HG03571 (cell line): ENCODE data around the gene EGFL7.
A peak's percentile ranks its signal among the peaks of the same experiment; 100 is the strongest.

ENCODE experiments used
- ATAC-seq: cut with Tn5 transposase; IDR thresholded peaks from one replicate; pipeline ENCODE4 v1.9.1; 2021; ENCODE audit not compliant: unreplicated experiment

The EGFL7 gene

DNA sequence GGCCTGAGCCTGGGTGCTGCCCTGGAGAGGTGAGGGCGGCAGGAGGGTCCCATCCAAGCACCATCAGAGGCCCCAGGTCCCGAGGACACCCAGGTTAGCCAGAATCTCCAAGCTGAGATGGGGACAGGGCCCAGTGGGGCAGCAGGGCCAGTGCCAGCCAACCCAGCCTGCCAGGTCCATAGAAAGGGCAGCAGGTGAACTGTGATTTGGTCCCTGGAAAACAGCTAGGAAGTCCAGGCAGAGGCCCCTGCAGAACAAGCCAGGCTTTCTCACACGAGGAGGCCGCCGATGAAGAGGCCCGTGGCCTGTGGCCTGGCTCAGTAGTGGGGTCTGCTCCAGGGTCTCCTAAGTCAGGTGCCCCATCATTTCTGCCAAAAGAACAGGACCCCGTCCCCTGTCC lies 22.5 kb downstream of the EGFL7 start:
- ATAC-seq: no peak

DNA sequence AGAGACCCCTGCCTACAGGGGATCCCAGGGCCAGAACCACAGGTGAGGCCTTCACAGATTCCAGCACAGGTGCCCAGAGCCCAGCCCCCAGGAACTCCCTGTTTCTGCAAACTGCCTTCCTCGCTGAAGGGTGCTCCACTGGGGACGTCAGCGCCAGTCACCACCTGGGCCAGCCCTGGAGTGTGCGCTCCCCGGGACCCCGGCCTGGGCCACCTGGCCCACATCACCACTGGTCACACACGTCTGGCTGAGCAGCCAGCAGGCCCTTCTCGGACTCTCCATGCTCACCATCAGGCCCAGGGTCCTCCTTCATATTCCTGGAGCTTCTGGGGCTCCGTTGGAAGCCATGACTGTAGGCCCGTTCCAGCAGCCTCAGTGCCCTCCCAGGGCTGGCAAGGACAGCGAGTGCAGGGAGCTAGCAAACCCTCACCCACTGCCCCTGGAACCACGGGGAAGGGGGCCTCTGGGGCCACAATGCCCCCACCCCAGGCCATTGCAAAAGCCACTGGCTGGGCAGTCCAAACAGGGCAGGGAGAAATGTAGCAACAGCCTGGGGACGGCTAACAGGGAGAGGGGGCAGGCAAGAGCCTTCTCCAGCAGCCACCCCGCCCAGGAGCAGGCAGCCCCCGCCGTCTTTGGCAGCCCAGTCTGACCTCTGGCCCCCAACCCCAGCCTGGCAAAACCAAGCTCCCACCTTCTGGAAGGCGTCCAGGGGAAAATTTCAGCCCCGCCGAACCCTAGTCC lies 23.2 kb downstream of the EGFL7 start:
- ATAC-seq: no peak

DNA sequence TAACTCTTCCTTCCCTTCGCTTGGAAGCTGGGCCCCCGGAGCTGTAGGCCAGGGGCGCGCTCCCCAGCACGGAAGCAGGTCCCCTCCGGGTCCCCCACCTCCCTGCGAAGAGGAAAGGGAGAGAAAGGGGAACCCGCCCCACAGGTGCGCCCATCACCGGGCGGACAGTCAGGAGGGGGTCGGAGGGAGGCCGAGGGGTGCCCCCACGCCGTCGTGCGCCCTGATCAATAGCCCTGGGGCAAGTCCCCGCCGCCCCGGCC lies 23.7 kb downstream of the EGFL7 start:
- ATAC-seq: no peak

DNA sequence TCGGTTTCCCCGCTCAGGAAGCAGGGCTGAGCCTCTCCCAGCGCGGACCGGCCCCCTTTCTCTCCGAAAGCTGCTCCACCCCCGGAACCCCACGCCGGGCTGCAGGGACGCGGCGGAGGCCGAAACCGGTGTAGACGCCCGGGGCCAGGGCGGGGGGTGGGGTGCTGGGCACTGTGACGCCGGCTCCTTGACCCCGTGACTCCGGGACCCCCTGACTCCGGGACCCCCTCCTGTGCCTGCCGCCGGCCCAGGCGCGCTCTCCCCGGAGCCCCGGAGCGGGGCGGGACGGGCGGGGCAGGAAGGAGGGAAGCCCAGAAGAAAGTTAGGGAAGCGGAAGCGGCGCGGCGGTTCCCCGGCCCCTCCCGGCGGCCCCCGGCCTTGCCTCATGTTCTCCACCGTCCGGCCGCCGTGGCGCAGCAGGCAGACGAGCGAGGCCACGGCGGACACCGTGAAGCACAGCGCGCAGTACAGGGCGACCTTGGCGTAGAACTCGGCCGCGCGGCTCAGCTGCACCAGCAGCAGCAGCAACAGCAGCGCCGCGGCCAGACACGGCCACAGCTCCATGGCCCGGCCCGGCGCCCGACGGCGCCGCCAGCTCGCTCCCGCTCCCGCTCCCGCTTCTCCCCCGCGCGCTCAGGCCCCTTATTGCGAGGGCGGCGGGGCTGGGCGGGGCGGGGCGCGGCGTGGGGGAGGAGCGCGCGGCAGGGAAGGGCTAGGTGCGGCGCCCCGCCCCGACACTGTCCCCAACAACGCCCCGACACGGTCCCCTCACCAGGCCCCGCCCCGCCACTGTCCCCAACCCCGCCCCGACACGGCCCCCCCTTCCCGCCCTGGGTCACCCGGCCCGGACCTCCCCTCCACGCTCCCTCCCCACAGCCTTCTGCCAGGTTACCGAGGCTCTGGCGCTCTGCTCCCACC lies 24.3 kb downstream of the EGFL7 start, which contains the start of gene AGPAT2:
TSS of gene AGPAT2 (minus strand) at position 664 of the 918 bp plus-strand sequence. CDS start at position 564, 100 bp downstream.
- ATAC-seq: peak; percentile 47

DNA sequence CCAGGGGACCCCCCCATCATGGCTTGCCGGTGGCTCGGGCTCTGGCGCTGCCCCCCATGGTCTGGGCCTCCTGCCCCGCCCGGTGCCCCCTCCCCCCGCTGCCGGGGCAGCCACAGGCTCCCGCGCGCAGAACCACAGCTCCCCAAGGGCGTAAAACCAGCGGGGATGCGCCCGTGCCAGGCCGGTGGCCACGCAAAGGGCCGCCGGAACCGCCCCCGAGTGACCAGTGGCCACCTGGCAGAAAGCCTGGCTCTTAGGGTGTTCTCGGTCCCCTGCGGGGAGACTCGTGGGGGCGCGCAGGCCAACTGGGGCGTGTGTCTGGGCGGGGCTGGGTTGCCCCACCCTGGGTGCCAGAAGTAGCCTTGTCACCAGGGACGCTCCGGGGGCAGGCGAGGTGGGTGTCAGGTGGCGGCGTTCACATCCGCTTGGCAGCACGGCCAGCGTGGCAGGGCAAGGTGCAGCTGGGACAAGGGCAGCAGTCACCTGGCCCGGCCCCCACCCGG lies 25.1 kb downstream of the EGFL7 start:
- no peak for ATAC-seq

DNA sequence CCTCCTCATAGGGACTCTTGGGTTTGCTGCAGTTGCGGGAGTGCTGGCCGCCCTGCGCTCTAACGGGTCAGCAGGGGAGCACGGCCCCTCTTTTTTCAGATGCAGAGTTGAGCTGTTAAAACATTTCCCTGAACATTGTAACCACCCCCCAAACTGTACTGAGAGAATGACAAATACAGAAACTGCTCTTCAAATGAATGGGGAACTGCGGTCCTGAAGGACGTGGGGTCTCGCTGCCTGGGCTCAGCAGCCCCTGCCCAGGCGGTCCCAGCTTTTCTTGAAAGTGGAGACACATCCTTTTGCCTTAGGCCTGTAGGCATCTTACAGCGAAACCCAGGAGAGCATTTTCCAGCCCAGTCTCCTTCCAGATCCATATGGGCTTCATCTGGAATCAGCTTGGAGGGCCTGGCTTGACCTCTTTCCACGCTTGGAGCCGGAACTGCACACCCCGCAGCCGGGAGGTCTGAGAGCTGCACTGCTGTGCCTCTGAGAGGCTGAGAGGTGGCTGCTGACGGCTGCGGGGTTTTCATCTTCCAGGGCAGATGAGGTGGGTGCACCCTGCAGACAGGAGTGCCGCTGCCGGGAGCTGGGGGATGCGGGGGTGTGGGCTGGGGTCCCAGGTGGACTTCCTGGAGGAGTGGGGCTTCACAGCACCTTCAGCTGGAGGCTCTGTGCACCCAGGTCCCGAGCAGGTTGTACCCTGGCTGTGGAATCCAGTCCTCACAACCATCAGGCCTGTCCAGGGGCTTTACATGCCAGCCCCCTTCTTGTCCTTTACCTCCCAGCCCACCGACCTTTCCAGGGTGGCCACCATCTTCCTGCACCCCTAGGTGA lies 25.8 kb downstream of the EGFL7 start:
- no peak for ATAC-seq

DNA sequence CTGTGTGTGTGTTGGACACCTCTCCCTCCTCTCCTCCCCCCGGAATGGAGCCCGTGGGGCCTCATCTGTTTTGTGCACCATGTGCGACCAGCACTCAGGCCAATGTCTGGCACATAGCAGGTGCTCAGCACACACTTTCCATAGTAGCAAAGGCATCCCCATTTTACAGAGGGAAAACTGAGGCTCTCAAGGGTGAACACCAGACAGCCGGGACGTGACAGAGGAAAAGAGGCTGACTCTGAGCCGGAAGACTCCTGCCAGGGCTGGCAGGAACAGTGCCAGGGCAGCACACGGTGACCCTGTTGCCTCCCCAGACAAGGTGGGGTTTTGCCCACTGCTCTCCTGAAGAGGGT lies 26.4 kb downstream of the EGFL7 start:
- no peak for ATAC-seq

DNA sequence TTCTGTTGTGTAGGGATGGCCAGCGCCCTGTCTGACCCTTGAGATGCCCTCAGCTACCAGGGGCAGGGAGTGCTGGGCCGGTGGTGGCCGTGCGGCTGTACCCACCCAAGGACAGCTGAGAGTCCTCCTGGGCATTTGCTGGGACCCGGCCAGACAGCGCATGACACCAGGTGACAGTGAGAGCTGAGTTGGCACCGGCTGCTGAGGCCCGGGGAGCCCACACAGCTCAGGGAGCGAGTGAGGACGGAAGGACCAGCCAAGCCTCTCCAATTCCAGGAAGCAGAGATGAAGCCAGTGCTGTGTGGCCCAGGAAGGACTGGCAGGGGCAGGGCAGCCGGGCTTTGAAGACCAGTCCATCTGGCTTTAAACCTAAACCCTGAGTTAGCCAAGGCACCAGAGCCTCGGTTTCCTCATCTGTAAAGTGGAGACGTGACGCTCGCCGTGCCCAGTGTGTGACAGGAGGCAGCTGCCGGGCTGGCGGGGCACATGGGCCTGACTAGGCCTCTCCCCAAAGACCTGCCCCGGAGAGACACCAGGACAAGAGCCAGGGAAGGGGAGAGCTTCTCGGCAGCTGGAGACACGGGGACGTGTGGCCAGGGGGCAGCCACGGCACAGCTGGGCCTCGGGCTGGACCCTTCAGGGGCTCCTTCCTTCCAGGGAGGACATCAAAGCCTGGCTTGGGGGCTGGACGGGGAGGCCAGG lies 27.5 kb downstream of the EGFL7 start:
- no peak for ATAC-seq

DNA sequence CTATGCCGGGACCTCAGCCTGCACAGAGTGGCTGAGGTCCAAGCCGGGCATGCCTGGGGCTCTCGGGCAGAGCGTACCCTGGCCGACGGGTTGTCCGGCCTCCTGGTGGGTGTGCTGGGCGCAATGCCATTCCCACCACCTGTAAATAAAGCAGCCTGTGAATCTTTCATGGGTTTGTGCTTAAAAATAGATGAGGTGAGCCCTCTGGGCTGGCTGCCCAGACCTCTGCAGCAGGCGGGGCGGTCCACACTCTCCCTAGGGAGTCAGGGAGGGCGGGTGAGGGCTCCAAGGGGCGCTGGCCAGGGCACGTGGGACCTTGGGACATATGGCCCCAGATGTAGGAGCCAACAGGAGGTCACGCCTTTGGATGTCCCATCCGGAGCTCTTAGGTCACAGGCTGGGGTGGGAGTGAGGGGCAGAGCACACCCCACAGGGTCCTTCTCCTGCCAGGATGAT lies 28.1 kb downstream of the EGFL7 start:
- ATAC-seq: no peak

DNA sequence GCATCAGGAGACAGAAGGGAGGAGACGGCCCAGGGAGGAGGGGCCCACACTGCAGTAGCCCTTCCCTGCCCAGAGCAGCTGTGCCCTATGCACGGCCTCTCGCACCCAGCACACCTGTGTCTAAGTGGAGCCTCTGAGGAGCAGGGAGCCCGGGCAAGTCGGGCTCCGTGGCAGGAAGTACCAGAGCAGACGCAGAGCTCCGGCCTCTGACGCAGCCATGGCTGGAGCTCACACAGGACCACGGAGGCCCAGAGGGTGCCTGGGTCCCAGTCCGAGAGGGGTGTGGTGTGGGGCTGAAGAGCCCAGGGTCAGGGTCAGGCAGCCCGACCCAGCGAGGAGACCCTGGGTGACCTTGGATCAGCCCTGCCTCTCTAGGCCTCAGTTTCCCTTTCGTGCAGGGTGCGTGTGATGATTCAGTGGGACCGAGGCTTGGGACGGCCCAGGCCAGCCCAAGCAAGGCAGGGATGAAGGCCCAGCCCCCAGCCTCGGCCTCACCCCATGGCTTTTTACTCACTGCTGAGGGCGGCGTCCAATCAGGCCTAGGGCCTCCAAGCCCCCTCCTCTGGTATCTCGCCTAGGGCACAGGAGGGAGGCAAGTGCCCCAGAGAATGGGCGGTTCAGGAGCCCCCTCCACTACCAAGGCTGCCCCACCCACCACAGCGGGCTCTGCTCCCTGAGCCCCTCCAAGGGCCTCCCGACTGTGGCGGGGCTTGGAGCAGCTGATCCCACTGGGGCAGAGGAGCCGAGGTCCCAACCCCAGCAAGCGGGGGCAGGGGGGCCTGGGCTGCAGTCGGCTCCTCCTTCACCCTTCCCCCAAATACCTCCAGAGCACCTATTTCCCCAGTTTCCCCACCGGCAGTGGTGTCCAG lies 28.8 kb downstream of the EGFL7 start:
- ATAC-seq: no peak

DNA sequence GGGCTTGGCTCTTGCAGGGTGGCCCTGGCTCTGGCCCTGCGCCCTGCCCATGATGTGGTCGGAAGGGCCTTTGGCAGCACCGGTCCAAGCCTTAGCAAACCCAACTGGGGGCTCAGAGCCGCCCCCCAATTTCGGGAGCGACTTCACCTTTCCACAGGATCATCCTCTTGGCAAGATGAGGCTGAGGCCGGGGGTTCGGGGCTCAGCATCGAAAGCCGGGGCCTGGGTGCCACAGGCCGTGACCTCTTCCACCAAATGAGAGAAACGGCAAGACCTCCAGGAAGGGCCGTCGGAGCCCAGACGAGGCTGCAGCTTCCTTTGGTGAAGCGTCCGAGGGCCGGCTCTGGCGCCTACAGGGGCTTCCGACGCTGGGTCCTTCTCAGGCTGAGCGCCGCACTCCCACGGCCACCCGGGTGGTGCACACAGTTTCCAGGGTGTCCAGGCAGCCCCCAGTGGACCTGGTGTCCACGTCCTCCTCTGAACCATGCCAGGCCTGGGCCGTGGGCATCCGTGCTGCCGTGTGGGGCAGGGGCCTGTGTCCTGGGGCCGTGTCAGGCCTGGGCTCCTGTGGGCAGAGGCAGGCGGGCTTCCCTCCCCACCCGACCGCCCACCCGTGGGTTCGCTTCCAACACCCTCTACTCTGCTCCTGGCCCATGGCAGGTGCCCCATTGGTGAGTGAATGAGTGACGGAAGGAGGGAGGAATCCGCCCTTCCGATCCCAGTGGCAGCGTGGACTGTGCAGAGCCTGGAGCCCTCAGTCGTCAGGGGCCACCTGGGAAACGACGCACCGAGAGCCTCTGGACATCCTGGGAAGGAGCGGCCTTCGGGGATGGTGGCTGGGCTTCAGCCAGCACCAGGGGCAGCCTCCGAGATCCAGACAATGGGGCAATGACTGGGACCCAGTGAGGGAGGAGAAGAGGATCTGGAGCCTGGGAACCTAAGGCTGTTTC lies 29.7 kb downstream of the EGFL7 start:
- ATAC-seq: no peak

DNA sequence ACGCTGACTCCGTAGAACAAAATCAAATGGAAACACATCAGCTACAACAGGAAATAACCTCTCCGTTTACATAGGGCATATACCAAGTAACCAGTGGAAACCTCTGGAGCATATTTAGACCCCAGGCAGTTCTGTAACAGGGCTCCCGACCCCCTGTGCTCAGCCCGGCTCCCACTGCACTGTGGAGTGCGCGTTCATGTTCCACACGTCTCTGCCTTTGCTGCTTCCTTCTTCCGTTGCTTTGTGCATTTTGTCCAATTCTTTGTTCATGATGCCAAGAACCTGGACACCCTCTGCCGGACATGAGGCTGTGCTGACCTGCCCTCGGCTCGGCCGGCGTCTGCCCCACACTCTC lies 30.4 kb downstream of the EGFL7 start:
- no peak for ATAC-seq

DNA sequence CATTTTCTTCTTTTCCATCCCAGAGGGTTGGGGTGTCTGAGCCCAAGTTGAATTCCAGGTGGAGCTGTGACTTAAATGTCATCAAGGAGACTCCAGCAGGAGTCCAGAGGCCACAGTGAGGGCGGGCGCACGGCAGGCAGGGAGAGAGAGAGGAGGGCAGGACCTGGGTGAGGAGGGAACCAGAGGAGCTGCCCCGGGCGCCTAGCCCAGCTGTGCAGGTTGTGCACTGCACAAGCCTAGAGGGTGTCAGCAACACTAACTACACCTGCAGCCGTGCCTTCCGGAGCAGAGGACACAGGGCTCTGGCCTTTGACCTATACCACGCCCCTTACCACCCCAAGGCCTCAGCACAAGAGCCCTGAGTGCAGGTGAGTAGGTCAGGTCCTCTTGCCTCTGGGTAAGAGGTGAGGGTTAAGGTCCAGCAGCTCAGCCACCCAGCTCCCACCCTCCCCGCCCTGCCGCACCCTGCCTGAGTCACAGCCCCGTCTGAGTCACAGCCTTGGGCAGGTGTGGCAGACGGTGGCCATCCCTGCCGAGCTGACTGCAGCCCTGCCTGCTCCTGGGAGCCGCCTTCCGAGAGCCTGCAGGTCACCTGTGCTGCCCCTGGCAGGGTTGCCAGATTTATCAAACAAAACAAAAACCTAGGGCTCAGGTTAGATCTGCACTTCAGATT lies 30.9 kb downstream of the EGFL7 start:
- no peak for ATAC-seq

DNA sequence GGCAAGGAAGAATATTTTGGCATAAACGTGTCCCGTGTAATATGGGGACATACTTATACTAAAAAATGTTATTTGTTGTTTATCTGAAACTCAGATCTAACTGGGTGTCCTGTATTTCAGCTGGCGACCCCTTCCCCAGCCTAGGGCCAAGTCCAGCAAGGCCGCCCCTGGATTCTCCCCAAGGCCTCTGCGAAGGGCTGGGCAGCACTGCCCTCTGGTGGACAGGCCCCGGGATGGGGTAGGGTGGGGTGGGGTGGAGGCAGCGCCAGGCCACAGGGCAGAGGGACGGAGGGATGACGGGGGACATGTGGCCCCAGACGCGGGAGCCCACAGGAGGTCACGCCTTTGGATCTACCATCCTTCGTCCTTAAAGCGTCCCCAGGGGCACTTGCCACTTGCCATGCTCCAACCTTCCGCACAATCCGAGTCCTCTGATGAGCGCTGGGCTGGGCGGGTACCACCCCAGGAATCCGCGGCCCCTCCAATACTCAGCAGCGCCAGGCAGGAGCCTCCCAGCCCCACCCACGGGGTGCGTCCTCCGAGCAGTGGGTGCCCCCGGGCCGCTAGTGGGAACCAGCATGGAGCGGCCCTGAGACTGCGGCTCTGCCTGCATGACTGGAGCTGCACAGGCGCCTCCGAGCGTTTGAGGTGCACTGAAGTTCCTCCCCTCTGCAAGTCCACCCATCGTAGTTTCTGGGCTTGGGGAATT lies 31.6 kb downstream of the EGFL7 start:
- no peak for ATAC-seq

DNA sequence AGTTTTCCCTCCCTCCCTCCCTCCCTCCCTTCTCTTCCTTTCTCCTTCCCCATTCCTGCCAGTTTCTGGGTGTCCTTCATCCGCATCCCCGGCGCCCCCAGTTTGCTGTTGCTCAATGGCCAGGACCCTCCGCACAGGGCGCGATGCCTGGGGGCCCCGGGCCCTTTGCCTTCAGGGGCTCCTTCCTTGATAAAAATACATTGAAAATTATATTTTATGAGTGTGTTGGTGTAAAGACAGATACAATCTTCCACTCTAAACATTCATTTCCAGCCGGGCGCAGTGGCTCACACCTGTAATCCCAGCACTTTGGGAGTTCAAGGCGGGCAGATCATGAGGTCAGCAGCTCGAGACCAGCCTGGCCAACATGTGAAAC lies 32.1 kb downstream of the EGFL7 start:
- ATAC-seq: no peak

DNA sequence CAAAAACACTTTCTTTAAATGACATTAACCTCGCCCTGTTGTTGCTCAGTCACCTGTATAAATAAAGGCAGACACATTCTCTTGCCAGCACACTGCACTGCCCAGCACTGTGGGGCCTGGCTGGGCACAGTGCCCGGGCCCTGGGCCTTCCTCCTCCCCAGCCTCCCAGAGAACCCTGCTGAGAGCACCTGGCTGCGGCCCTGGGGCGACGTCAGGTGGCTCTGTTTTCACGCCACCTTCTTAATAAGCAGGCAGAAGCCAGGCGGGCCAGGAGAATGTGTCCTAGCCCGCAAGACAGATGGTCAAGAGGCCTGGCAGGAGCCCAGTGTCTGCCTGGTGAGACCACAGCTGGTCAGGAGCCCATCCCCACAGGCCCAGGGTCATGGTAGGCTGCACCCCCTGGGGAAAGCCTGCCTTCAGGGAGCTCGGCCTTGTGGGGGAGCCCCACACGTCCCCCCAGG lies 32.7 kb downstream of the EGFL7 start:
- ATAC-seq: no peak

DNA sequence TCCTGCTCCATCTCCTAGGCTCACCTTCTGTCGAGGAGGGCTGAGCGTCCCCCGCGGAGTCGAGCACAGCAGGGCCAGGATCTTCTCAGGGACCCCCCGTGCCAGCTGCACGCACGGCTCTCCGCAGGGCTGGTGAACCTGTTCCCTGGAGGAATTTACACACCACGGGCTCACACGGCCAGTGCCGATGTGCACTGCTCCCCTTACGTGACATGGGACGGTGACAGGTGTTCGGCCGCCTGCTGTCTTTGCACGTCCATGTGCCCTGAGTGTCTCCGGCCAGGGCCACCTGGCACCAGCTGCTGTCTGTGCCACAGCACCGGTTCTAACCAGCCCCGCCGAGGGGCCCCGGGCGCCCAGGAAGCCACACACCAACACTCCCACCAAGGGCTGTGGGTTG lies 33.2 kb downstream of the EGFL7 start:
- no peak for ATAC-seq

DNA sequence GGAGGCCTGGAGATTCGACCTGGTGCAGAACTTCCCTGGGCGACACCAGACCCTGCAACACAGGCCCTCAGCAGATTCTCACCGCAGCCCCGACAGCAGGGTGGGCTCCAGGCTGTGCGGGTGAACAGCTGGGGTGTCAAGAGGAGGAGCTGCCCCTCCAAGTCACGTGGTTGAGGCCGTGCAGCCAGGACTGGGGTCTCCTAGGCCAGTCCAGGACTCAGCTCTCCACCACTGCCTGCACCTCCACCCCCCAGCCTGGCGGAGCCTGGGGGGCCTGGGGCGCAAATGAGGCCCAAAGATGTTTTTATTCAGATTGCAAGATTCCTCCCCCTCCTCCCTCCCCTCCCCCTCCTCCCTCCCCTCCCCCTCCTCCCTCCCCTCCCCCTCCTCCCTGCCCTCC lies 33.8 kb downstream of the EGFL7 start:
- ATAC-seq: no peak
